ENCODE measurements around the gene HEMK1. TPM values are rescaled to one million over a fixed set of nuclear protein-coding genes. Genes with fewer than 3 reads are reported as not detected.

HEMK1 gene
- total and polyA plus RNA-seq, 4 donors = 3.7 to 9.5 (median 8.9) TPM

DNA sequence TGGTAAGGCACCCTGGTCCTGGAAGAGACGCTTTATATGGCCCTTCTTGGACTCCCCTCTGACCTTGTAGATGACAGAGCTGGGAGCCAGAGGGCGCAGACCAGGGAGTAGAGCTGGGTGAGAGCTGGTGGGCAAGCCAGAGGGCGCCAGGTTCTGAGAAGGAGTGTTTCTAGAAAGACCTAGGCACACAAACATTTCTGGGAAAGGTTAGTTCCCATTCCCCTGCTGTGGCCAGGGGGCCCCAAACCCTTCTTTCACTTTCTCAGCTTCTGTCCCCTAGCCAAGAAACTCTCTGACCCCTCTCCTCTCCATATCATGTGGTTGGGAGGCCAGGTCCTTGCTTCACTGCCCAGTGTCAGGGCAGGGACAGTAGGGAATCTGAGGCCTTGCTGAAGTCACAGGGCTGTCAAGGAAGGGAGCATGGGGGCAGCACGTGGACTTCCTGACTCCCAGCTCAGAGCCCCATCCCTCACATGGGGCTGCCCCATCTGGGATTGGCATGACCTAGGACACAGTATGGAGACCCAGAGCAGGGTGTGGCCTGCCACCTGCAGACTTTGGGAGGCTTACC is 3.6 kb downstream of the HEMK1 start:
- Histone ChIP-seq H3K9me3 (ENCODE audit: control insufficient read depth in 4 of 4, low read length in 3 of 4) (no peaks in the 10 kb centered on the region), H3K27me3 (ENCODE audit: control insufficient read depth in 4 of 4, insufficient read depth in 4 of 4, low read length in 3 of 4) (no peaks in the 10 kb centered on the region), H3K9ac (ENCODE audit: low read depth in 1 of 2, low read length in 2 of 2) (no peak overlapping the region), H3K4me3 (ENCODE audit: low read depth in 1 of 3, low read length in 3 of 3) (no peak overlapping the region), H3K36me3 (ENCODE audit: control insufficient read depth in 4 of 4, insufficient read depth in 3 of 4, low read depth in 1 of 4, low read length in 3 of 4) (peaks cover 0 to 8% (median 1%) of the 10 kb centered on the region in 4 donors), H3K4me1 (ENCODE audit: control insufficient read depth in 4 of 4, insufficient read depth in 4 of 4, low read length in 3 of 4) (peaks cover 7 to 54% (median 45%) of the 10 kb centered on the region in 4 donors), H3K27ac (ENCODE audit: low read depth in 1 of 2, low read length in 2 of 2) (peak overlapping the region in 1 of 2 donors; percentile 38)
- TF ChIP-seq, protein P1, sequence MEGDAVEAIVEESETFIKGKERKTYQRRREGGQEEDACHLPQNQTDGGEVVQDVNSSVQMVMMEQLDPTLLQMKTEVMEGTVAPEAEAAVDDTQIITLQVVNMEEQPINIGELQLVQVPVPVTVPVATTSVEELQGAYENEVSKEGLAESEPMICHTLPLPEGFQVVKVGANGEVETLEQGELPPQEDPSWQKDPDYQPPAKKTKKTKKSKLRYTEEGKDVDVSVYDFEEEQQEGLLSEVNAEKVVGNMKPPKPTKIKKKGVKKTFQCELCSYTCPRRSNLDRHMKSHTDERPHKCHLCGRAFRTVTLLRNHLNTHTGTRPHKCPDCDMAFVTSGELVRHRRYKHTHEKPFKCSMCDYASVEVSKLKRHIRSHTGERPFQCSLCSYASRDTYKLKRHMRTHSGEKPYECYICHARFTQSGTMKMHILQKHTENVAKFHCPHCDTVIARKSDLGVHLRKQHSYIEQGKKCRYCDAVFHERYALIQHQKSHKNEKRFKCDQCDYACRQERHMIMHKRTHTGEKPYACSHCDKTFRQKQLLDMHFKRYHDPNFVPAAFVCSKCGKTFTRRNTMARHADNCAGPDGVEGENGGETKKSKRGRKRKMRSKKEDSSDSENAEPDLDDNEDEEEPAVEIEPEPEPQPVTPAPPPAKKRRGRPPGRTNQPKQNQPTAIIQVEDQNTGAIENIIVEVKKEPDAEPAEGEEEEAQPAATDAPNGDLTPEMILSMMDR (IDR thresholded peaks at IDR 0.05; ENCODE audit: low read depth, low read length, missing input control) = no peak
- TF ChIP-seq, protein P2, sequence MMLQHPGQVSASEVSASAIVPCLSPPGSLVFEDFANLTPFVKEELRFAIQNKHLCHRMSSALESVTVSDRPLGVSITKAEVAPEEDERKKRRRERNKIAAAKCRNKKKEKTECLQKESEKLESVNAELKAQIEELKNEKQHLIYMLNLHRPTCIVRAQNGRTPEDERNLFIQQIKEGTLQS (IDR thresholded peaks at IDR 0.05) = no peak
- no peak for TF ChIP-seq SP1 (IDR thresholded peaks at IDR 0.05)
- DNase-seq (ENCODE audit: low spot score) = no peak
- 73% methylated on average over 4 of the region's 4 CpGs for WGBS

DNA sequence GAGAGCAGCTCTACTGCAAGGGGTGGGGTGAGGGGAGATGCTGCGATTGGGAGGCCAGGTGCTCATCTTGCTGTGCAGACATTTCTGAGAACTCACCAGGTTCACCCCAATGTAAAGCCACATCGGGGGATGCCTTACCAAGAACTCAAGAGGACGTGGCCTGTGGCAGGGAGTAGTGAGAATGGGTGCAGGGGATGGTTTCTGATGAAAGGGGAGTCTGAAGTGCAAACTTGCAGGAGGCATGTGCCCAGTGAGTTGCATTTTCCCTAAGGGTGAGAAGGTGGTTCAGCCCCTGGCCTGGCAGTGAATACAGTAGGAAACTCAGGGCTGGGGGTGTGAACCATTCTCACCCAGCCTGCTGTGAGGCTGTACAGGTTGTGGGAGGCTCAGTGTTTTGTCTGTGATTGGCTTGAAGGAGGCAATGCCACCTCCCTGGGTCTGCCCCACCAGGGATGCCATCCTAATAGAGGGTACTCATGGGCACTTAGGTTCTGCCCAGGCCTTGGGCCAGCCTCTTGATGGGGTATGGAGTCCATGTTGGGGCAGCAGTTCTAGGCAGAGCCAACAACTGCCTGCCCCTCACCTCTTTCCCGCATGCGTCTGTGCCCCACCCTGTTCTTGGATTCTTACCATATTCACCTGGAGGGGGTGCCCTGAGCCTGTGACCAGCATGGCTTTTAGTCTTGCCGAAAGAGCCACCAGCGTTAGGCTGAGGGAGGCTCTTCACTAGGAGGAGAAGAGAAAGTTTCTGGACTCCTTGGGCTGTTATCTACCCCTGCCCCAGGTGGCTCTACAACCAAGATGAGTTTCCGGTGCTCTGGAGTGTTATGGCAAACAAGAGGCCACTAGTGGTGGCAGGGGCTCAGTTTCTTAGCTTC is 4.5 kb downstream of the HEMK1 start:
- DNase-seq (ENCODE audit: low spot score) = no peak
- TF ChIP-seq, protein P1 (IDR thresholded peaks at IDR 0.05; ENCODE audit: low read depth, low read length, missing input control) = no peak
- peak; percentile 15 to 49 for TF ChIP-seq RAD21 (IDR thresholded peaks at IDR 0.05)
- Histone ChIP-seq H3K9me3 (ENCODE audit: control insufficient read depth in 4 of 4, low read length in 3 of 4) (no peaks in the 10 kb centered on the region), H3K4me3 (ENCODE audit: low read depth in 1 of 3, low read length in 3 of 3) (no peak overlapping the region), H3K4me1 (ENCODE audit: control insufficient read depth in 4 of 4, insufficient read depth in 4 of 4, low read length in 3 of 4) (peaks cover 3 to 49% (median 41%) of the 10 kb centered on the region in 4 donors), H3K36me3 (ENCODE audit: control insufficient read depth in 4 of 4, insufficient read depth in 3 of 4, low read depth in 1 of 4, low read length in 3 of 4) (peaks cover 0 to 11% (median 3%) of the 10 kb centered on the region in 4 donors), H3K27ac (ENCODE audit: low read depth in 1 of 2, low read length in 2 of 2) (no peak overlapping the region), H3K9ac (ENCODE audit: low read depth in 1 of 2, low read length in 2 of 2) (no peak overlapping the region), H3K27me3 (ENCODE audit: control insufficient read depth in 4 of 4, insufficient read depth in 4 of 4, low read length in 3 of 4) (no peaks in the 10 kb centered on the region)
- WGBS = 79% methylated on average over 8 of the region's 8 CpGs

DNA sequence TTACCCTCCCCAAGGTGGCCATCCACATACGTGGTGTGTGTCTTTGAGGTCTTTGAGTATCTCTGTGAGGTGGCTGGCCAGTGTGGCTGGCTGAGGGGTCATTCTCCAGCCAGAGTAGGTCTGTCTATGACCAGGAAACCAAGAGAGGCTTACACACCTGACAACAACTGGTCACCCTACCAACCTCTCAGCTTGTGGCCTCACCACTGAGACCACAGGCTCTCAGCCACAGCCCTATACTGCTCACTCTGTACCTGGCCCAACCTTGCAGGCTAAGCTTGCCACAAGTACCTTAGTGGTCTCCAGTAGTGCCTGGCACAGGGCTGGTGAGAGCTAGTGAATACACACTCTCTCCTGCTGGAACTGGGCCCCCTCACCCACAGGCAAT is 5.1 kb downstream of the HEMK1 start:
- no peak overlapping the region for H3K9ac ChIP-seq (ENCODE audit: low read depth in 1 of 2, low read length in 2 of 2)
- no peak for DNase-seq (ENCODE audit: low spot score)
- H3K27ac ChIP-seq (ENCODE audit: low read depth in 1 of 2, low read length in 2 of 2) = no peak overlapping the region
- H3K4me3 ChIP-seq (ENCODE audit: low read depth in 1 of 3, low read length in 3 of 3) = no peak overlapping the region
- H3K27me3 ChIP-seq (ENCODE audit: control insufficient read depth in 4 of 4, insufficient read depth in 4 of 4, low read length in 3 of 4) = no peaks in the 10 kb centered on the region
- peaks cover 3 to 48% (median 40%) of the 10 kb centered on the region in 4 donors for H3K4me1 ChIP-seq (ENCODE audit: control insufficient read depth in 4 of 4, insufficient read depth in 4 of 4, low read length in 3 of 4)
- H3K9me3 ChIP-seq (ENCODE audit: control insufficient read depth in 4 of 4, low read length in 3 of 4) = no peaks in the 10 kb centered on the region
- 88% methylated on average over 1 of the region's 1 CpG for WGBS
- TF ChIP-seq TAF1 (conservative IDR thresholded peaks at IDR 0.05) (no peak), RXRA (IDR thresholded peaks at IDR 0.05) (no peak)
- TF ChIP-seq, protein P3, sequence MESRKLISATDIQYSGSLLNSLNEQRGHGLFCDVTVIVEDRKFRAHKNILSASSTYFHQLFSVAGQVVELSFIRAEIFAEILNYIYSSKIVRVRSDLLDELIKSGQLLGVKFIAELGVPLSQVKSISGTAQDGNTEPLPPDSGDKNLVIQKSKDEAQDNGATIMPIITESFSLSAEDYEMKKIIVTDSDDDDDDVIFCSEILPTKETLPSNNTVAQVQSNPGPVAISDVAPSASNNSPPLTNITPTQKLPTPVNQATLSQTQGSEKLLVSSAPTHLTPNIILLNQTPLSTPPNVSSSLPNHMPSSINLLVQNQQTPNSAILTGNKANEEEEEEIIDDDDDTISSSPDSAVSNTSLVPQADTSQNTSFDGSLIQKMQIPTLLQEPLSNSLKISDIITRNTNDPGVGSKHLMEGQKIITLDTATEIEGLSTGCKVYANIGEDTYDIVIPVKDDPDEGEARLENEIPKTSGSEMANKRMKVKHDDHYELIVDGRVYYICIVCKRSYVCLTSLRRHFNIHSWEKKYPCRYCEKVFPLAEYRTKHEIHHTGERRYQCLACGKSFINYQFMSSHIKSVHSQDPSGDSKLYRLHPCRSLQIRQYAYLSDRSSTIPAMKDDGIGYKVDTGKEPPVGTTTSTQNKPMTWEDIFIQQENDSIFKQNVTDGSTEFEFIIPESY (IDR thresholded peaks at IDR 0.05) = no peak
- TF ChIP-seq, protein P1 (IDR thresholded peaks at IDR 0.05; ENCODE audit: low read depth, low read length, missing input control) = no peak
- TF ChIP-seq, protein P4, sequence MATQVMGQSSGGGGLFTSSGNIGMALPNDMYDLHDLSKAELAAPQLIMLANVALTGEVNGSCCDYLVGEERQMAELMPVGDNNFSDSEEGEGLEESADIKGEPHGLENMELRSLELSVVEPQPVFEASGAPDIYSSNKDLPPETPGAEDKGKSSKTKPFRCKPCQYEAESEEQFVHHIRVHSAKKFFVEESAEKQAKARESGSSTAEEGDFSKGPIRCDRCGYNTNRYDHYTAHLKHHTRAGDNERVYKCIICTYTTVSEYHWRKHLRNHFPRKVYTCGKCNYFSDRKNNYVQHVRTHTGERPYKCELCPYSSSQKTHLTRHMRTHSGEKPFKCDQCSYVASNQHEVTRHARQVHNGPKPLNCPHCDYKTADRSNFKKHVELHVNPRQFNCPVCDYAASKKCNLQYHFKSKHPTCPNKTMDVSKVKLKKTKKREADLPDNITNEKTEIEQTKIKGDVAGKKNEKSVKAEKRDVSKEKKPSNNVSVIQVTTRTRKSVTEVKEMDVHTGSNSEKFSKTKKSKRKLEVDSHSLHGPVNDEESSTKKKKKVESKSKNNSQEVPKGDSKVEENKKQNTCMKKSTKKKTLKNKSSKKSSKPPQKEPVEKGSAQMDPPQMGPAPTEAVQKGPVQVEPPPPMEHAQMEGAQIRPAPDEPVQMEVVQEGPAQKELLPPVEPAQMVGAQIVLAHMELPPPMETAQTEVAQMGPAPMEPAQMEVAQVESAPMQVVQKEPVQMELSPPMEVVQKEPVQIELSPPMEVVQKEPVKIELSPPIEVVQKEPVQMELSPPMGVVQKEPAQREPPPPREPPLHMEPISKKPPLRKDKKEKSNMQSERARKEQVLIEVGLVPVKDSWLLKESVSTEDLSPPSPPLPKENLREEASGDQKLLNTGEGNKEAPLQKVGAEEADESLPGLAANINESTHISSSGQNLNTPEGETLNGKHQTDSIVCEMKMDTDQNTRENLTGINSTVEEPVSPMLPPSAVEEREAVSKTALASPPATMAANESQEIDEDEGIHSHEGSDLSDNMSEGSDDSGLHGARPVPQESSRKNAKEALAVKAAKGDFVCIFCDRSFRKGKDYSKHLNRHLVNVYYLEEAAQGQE (IDR thresholded peaks at IDR 0.05) = no peak
- peaks cover 0 to 13% (median 3%) of the 10 kb centered on the region in 4 donors for H3K36me3 ChIP-seq (ENCODE audit: control insufficient read depth in 4 of 4, insufficient read depth in 3 of 4, low read depth in 1 of 4, low read length in 3 of 4)

Data from liver (tissue), 9 donors.